PC-9 (cell line): ENCODE results near the gene ANKRD17. TPM values are rescaled to one million over a fixed set of nuclear protein-coding genes. Genes with fewer than 3 reads are reported as not detected.

Experiments used
- BruUV-seq: library from RNA; stranded (reverse); fragments of 400-500 nt; replicated peaks from 2 replicates; lab custom pipeline; 2021; lab: Mats Ljungman, UMichigan
- CTCF ChIA-PET: fragments of 300-600 bp; sonication (Branson Sonifier 250); formaldehyde crosslinking; loops from one replicate; lab custom pipeline; 2022; ENCODE audit warnings: antibody characterized with exemption; lab: Charles Lee
- POLR2A ChIA-PET: fragments of 300-600 bp; sonication (Branson Sonifier 250); formaldehyde crosslinking; loops from one replicate; lab custom pipeline; 2022; ENCODE audit warnings: antibody characterized with exemption; ENCODE audit not compliant: unreplicated experiment; lab: Charles Lee
- DNase-seq, 2 experiments: peaks; one replicate each; pipeline versions ENCODE4 v3.0.0 to v3.0.0-alpha.2; 2015 to 2022; ENCODE audit warnings: mixed read lengths in 1 of 2
- H2AFZ ChIP-seq: fragments of 200-600 bp; sonication (generic); 2 replicates; pipeline ENCODE4 v1.8.1; 2017; ENCODE audit warnings: antibody characterized with exemption
- H3F3A ChIP-seq: fragments of 200-600 bp; sonication (generic); 2 replicates; pipeline ENCODE4 v1.8.1; 2017; ENCODE audit warnings: antibody characterized with exemption, mild to moderate bottlenecking, low read depth; ENCODE audit not compliant: insufficient read depth
- H3K27ac ChIP-seq: fragments of 200-600 bp; sonication (generic); 2 replicates; pipeline ENCODE4 v1.6.1; 2016; ENCODE audit warnings: mixed run types
- H3K27me3 ChIP-seq: fragments of 200-600 bp; sonication (generic); 2 replicates; pipeline ENCODE4 v1.6.1; 2016; ENCODE audit warnings: low read depth, mixed run types; ENCODE audit not compliant: insufficient read depth
- H3K36me3 ChIP-seq: fragments of 200-600 bp; sonication (generic); 2 replicates; pipeline ENCODE4 v1.6.1; 2016; ENCODE audit warnings: low read depth, mixed run types
- H3K4me1 ChIP-seq: fragments of 200-600 bp; sonication (generic); replicated peaks from 2 replicates; pipeline ENCODE4 v1.6.1; 2016; ENCODE audit warnings: mixed run types; ENCODE audit not compliant: insufficient read depth
- H3K4me2 ChIP-seq: fragments of 200-600 bp; sonication (generic); 2 replicates; pipeline ENCODE4 v1.6.1; 2017; ENCODE audit warnings: mixed run types
- H3K4me3 ChIP-seq: fragments of 200-600 bp; sonication (generic); 2 replicates; pipeline ENCODE4 v1.6.1; 2016; ENCODE audit warnings: mixed run types
- H3K79me2 ChIP-seq: fragments of 200-600 bp; sonication (generic); 2 replicates; pipeline ENCODE4 v1.6.1; 2017; ENCODE audit warnings: low read depth, mixed run types
- H3K9me2 ChIP-seq: fragments of 200-600 bp; sonication (generic); 2 replicates; pipeline ENCODE4 v1.8.1; 2017; ENCODE audit warnings: mild to moderate bottlenecking; ENCODE audit not compliant: insufficient read depth
- H3K9me3 ChIP-seq: fragments of 200-600 bp; sonication (generic); 2 replicates; pipeline ENCODE4 v1.8.1; 2016; ENCODE audit warnings: low read depth; ENCODE audit not compliant: insufficient read depth
- H4K20me1 ChIP-seq: fragments of 200-600 bp; sonication (generic); 2 replicates; pipeline ENCODE4 v1.8.1; 2017; ENCODE audit not compliant: insufficient read depth
- CTCF ChIP-seq: fragments of 200-600 bp; sonication (generic); conservative IDR thresholded peaks from 2 replicates; pipeline ENCODE4 v1.6.1; 2017; ENCODE audit warnings: mixed run types, antibody characterized with exemption, mild to moderate bottlenecking, moderate library complexity
- EZH2 ChIP-seq: fragments of 200-600 bp; sonication (generic); IDR thresholded peaks from 2 replicates; pipeline ENCODE4 v1.8.0; 2017; ENCODE audit warnings: antibody characterized with exemption, low read depth
- intact Hi-C: fragments of 100-400 bp; cut with micrococcal nuclease; formaldehyde crosslinking; loops from one replicate; pipeline ENCODE4 v1.10.0; 2022; ENCODE audit not compliant: unreplicated experiment
- total RNA-seq: library from RNA; stranded (reverse); gene quantifications from 2 replicates; pipeline ENCODE4 v1.2.3, GENCODE V29; 2021

The ANKRD17 gene
- total RNA-seq, 1 experiment from 2014 or later = 37.9 TPM

- intact Hi-C loops = no loop called here
- no TSS peak for BruUV-seq
- Histone ChIP-seq H3K79me2 (no peaks in the 10 kb centered on the region), H4K20me1 (no peaks in the 10 kb centered on the region), H3K4me1 (peaks cover 10% of the 10 kb centered on the region), H3K4me3 (no peak overlapping the region), H2AFZ (no peak overlapping the region), H3K9me2 (no peaks in the 10 kb centered on the region), H3F3A (no peaks in the 10 kb centered on the region), H3K27ac (no peak overlapping the region), H3K36me3 (no peaks in the 10 kb centered on the region), H3K9me3 (no peaks in the 10 kb centered on the region), H3K27me3 (no peaks in the 10 kb centered on the region), H3K4me2 (no peak overlapping the region)
- TF ChIP-seq EZH2 = no peak
- no peak for TF ChIP-seq CTCF
- ChIA-PET POLR2A (no interaction called here), CTCF (no interaction called here)
- no peak for DNase-seq
Measured at GRCh38 chr4:73272816-73273215, 14.2 kb upstream of the ANKRD17 start.

GRCh38 chr4:73267050-73267449 lies 8.5 kb upstream of the ANKRD17 start:
- ChIA-PET CTCF (no interaction called here), POLR2A (no interaction called here)
- Histone ChIP-seq H3K4me1 (no peaks in the 10 kb centered on the region), H4K20me1 (no peaks in the 10 kb centered on the region), H3K36me3 (no peaks in the 10 kb centered on the region), H3K9me3 (no peaks in the 10 kb centered on the region), H3K4me2 (no peak overlapping the region), H3F3A (no peaks in the 10 kb centered on the region), H3K4me3 (no peak overlapping the region), H3K9me2 (no peaks in the 10 kb centered on the region), H3K79me2 (no peaks in the 10 kb centered on the region), H3K27me3 (no peaks in the 10 kb centered on the region), H3K27ac (no peak overlapping the region), H2AFZ (no peak overlapping the region)
- no TSS peak for BruUV-seq
- DNase-seq = no peak
- intact Hi-C loops = no loop called here
- TF ChIP-seq CTCF (no peak), EZH2 (no peak)

- peak overlapping the region; percentile 81 for H3K4me2 ChIP-seq
- H3K36me3 ChIP-seq = no peaks in the 10 kb centered on the region
- DNase-seq = no peak
- peaks cover 63% of the 10 kb centered on the region for H3K79me2 ChIP-seq
- POLR2A ChIA-PET = interaction anchor here (0.6 to 1.0 kb wide), 3 partner anchors 190 to 1050 kb away, joined by 4 to 6 read pairs (median 5); partner anchors contain the start of gene COX18
- H2AFZ ChIP-seq = peak overlapping the region; percentile 83
- no peaks in the 10 kb centered on the region for H3K9me2 ChIP-seq
- TSS peak; percentile 69 for BruUV-seq
- no peaks in the 10 kb centered on the region for H3K27me3 ChIP-seq
- CTCF ChIA-PET = no interaction called here
- intact Hi-C loops = loop anchor here (2.0 to 10.0 kb wide), 2 partner anchors 115 to 191 kb away; partner anchors contain the start of gene COX18
- H4K20me1 ChIP-seq = peaks cover 24% of the 10 kb centered on the region
- H3K4me1 ChIP-seq = peaks cover 22% of the 10 kb centered on the region
- peak overlapping the region; percentile 94 for H3K27ac ChIP-seq
- TF ChIP-seq EZH2 (no peak), CTCF (no peak)
- H3K4me3 ChIP-seq = peak overlapping the region; percentile 82
- no peaks in the 10 kb centered on the region for H3F3A ChIP-seq
- H3K9me3 ChIP-seq = no peaks in the 10 kb centered on the region
Measured at GRCh38 chr4:73259571-73260090, 1.0 kb upstream of the ANKRD17 start.
